BLaER1 (cell line): ENCODE data around the gene ACTR1B.

ENCODE experiments used
- H3K27ac ChIP-seq: shearing (Covaris generic); formaldehyde crosslinking; 2 replicates; pipeline ENCODE4 v1.8.1; 2022
- H3K27me3 ChIP-seq: shearing (Covaris generic); formaldehyde crosslinking; 2 replicates; pipeline ENCODE4 v1.8.1; 2022
- H3K36me3 ChIP-seq: shearing (Covaris generic); formaldehyde crosslinking; 2 replicates; pipeline ENCODE4 v1.8.1; 2022
- H3K4me1 ChIP-seq: shearing (Covaris generic); formaldehyde crosslinking; 2 replicates; pipeline ENCODE4 v1.8.1; 2022
- H3K4me2 ChIP-seq: shearing (Covaris generic); formaldehyde crosslinking; 2 replicates; pipeline ENCODE4 v1.8.1; 2022
- H3K4me3 ChIP-seq: shearing (Covaris generic); formaldehyde crosslinking; 2 replicates; pipeline ENCODE4 v1.8.1; 2022
- H3K9ac ChIP-seq: shearing (Covaris generic); formaldehyde crosslinking; 2 replicates; pipeline ENCODE4 v1.8.1; 2022
- H3K9me3 ChIP-seq: shearing (Covaris generic); formaldehyde crosslinking; 2 replicates; pipeline ENCODE4 v1.8.1; 2022
- H4K20me1 ChIP-seq: shearing (Covaris generic); formaldehyde crosslinking; 2 replicates; pipeline ENCODE4 v1.8.1; 2022
- Cebpa-rat ChIP-seq: shearing (Covaris generic); IDR thresholded peaks from 2 replicates; pipeline ENCODE4 v1.8.1; 2022

ACTR1B gene

GRCh38 chr2:97703741-97704140 is 39.9 kb upstream of the ACTR1B start:
- Histone ChIP-seq H3K9me3 (no peaks in the 10 kb centered on the region), H3K4me3 (no peak overlapping the region), H4K20me1 (no peaks in the 10 kb centered on the region), H3K27me3 (no peaks in the 10 kb centered on the region), H3K27ac (no peak overlapping the region), H3K9ac (no peak overlapping the region), H3K4me1 (peaks cover 76% of the 10 kb centered on the region), H3K36me3 (no peaks in the 10 kb centered on the region), H3K4me2 (no peak overlapping the region)
- TF ChIP-seq Cebpa-rat: no peak

GRCh38 chr2:97702731-97703470 is 39.1 kb upstream of the ACTR1B start:
- Histone ChIP-seq H3K27me3 (no peaks in the 10 kb centered on the region), H3K9ac (no peak overlapping the region), H4K20me1 (no peaks in the 10 kb centered on the region), H3K9me3 (no peaks in the 10 kb centered on the region), H3K4me2 (peak overlapping the region; percentile 82), H3K36me3 (no peaks in the 10 kb centered on the region), H3K4me3 (no peak overlapping the region), H3K27ac (no peak overlapping the region), H3K4me1 (peaks cover 71% of the 10 kb centered on the region)
- TF ChIP-seq Cebpa-rat: no peak

- Histone ChIP-seq H3K27me3 (no peaks in the 10 kb centered on the region), H3K9me3 (no peaks in the 10 kb centered on the region), H4K20me1 (no peaks in the 10 kb centered on the region), H3K27ac (peak overlapping the region; percentile 73), H3K36me3 (no peaks in the 10 kb centered on the region), H3K4me3 (no peak overlapping the region), H3K9ac (peak overlapping the region; percentile 58; the same call in 1 of the 2 replicates), H3K4me1 (peaks cover 66% of the 10 kb centered on the region), H3K4me2 (peak overlapping the region; percentile 82)
- TF ChIP-seq Cebpa-rat: no peak
These were observed 38.1 kb upstream of the ACTR1B start for GRCh38 chr2:97701851-97702465.

GRCh38 chr2:97701186-97701585 is 37.3 kb upstream of the ACTR1B start:
- Histone ChIP-seq H3K4me3 (no peak overlapping the region), H3K4me2 (peak overlapping the region; percentile 82)
- TF ChIP-seq Cebpa-rat: no peak

GRCh38 chr2:97699765-97700444 is 36.1 kb upstream of the ACTR1B start:
- no peak for TF ChIP-seq Cebpa-rat
- H3K9me3 ChIP-seq: no peaks in the 10 kb centered on the region
- H3K36me3 ChIP-seq: no peaks in the 10 kb centered on the region
- no peak overlapping the region for H3K4me3 ChIP-seq
- H3K27me3 ChIP-seq: no peaks in the 10 kb centered on the region
- no peak overlapping the region; the same call in 1 of the 2 replicates for H3K27ac ChIP-seq
- no peaks in the 10 kb centered on the region for H4K20me1 ChIP-seq
- H3K9ac ChIP-seq: no peak overlapping the region
- peak overlapping the region; percentile 49 for H3K4me2 ChIP-seq
- H3K4me1 ChIP-seq: peaks cover 60% of the 10 kb centered on the region

More at GRCh38 chr2:97701186-97701585, 37.3 kb upstream of the ACTR1B start:
- no peaks in the 10 kb centered on the region for H3K27me3 ChIP-seq
- peak overlapping the region; percentile 58; the same call in 1 of the 2 replicates for H3K9ac ChIP-seq
- H4K20me1 ChIP-seq: no peaks in the 10 kb centered on the region
- H3K4me1 ChIP-seq: peaks cover 64% of the 10 kb centered on the region
- no peaks in the 10 kb centered on the region for H3K9me3 ChIP-seq
- no peaks in the 10 kb centered on the region for H3K36me3 ChIP-seq
- peak overlapping the region; percentile 73 for H3K27ac ChIP-seq

GRCh38 chr2:97698530-97698929 is 34.7 kb upstream of the ACTR1B start:
- no peak overlapping the region for H3K4me2 ChIP-seq
- TF ChIP-seq Cebpa-rat: no peak
- no peaks in the 10 kb centered on the region for H3K9me3 ChIP-seq
- no peak overlapping the region for H3K4me3 ChIP-seq
- no peaks in the 10 kb centered on the region for H3K27me3 ChIP-seq
- peaks cover 54% of the 10 kb centered on the region for H3K4me1 ChIP-seq
- no peaks in the 10 kb centered on the region for H4K20me1 ChIP-seq
- no peak overlapping the region for H3K27ac ChIP-seq
- no peaks in the 10 kb centered on the region for H3K36me3 ChIP-seq
- H3K9ac ChIP-seq: no peak overlapping the region

GRCh38 chr2:97697252-97698235 is 33.7 kb upstream of the ACTR1B start:
- Histone ChIP-seq H3K27me3 (no peaks in the 10 kb centered on the region), H3K9ac (no peak overlapping the region), H4K20me1 (no peaks in the 10 kb centered on the region), H3K9me3 (no peaks in the 10 kb centered on the region), H3K27ac (no peak overlapping the region), H3K36me3 (no peaks in the 10 kb centered on the region), H3K4me3 (no peak overlapping the region), H3K4me1 (peaks cover 44% of the 10 kb centered on the region), H3K4me2 (peak overlapping the region; percentile 39)
- TF ChIP-seq Cebpa-rat: no peak

GRCh38 chr2:97695744-97696143 is 31.9 kb upstream of the ACTR1B start:
- TF ChIP-seq Cebpa-rat: no peak
- Histone ChIP-seq H3K9ac (no peak overlapping the region), H3K27ac (no peak overlapping the region), H4K20me1 (no peaks in the 10 kb centered on the region), H3K9me3 (no peaks in the 10 kb centered on the region), H3K4me1 (peaks cover 30% of the 10 kb centered on the region), H3K4me3 (no peak overlapping the region), H3K4me2 (no peak overlapping the region), H3K27me3 (no peaks in the 10 kb centered on the region), H3K36me3 (no peaks in the 10 kb centered on the region)

GRCh38 chr2:97693476-97693875 is 29.6 kb upstream of the ACTR1B start:
- no peak overlapping the region for H3K4me3 ChIP-seq
- no peaks in the 10 kb centered on the region for H3K27me3 ChIP-seq
- no peak for TF ChIP-seq Cebpa-rat
- no peak overlapping the region for H3K27ac ChIP-seq
- no peaks in the 10 kb centered on the region for H4K20me1 ChIP-seq
- H3K4me1 ChIP-seq: peaks cover 17% of the 10 kb centered on the region
- no peak overlapping the region for H3K4me2 ChIP-seq
- no peaks in the 10 kb centered on the region for H3K9me3 ChIP-seq
- H3K9ac ChIP-seq: no peak overlapping the region
- no peaks in the 10 kb centered on the region for H3K36me3 ChIP-seq
